ENCODE data around the gene PRPF6.

Gene PRPF6

GRCh38 chr20:63980806-63981728 is at the start of gene PRPF6:
Gene PRPF6 (plus strand): TSS chr20:63981132. CDS start chr20:63981246, 114 bp downstream.
- in situ Hi-C loops (cut with MboI; ENCODE audit: low sequenced_read_pairs) = no loop called here

- in situ Hi-C loops (cut with MboI; ENCODE audit: low sequenced_read_pairs) = no loop called here
Measured at GRCh38 chr20:63931735-63932134, 49.2 kb upstream of the PRPF6 start.

- in situ Hi-C loops (cut with MboI; ENCODE audit: low sequenced_read_pairs) = no loop called here
Measured at GRCh38 chr20:63932606-63933160, 48.2 kb upstream of the PRPF6 start.

DNA sequence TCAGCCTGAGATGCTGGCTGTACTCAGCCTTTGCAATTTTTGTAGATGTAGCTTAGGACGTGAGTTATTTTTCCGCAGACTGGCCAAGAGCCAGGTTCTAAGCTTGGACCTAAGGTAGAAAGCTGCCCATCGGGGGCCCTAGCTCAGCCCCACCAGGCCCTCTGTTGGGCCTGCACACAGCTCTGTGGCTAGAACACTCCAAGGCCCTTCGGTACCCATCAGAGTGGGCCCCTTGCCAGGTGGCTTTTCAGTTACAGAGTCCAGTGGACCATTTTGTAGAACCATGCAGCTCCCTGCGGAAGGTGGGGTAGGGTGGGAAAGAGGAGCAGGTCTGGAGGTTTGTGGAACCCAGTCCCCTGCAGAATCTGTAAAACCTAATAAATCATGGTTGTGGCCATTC is 47.3 kb upstream of the PRPF6 start:
- in situ Hi-C loops (cut with MboI; ENCODE audit: low sequenced_read_pairs) = no loop called here

DNA sequence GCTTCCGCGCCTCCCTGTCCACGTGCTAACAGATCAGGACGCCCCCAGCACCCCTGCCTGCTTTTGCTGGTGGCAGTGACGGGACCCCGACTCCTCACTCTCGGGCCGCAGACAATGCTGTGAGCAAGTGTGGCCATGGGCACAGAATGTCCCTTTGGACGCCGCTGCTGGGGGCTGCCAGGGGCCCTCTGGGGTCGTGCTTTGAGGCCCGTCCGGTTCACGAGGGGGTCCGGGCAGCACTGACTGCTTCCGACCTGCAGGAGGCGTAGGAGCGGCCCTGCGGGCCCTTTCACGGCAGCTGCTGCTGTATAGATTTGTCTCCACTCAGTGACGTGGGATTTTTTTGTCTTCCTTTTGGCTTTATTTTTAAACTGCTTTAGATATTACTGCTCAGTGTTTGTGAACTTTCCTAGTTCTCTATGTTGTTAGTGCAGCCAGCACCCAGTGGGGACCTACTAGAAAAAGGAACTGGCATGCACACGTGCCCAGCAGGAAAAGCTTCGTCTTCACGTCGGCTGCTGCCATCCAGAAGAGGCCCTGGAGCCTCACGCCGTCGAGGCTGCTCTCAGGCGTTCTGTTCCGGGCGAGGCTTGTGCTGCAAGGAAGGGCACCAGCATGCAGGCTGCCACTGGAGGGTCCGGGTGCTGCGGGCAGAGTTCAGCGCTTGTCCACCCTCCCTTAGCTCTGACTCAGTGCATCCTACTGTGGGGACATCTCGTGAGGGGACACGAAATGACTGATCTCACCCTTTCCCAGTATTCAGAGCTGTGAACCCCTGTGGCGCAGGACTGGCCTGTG is 46.5 kb upstream of the PRPF6 start:
- in situ Hi-C loops (cut with MboI; ENCODE audit: low sequenced_read_pairs) = no loop called here

GRCh38 chr20:63935447-63935846 is 45.5 kb upstream of the PRPF6 start:
- in situ Hi-C loops (cut with MboI; ENCODE audit: low sequenced_read_pairs) = no loop called here

DNA sequence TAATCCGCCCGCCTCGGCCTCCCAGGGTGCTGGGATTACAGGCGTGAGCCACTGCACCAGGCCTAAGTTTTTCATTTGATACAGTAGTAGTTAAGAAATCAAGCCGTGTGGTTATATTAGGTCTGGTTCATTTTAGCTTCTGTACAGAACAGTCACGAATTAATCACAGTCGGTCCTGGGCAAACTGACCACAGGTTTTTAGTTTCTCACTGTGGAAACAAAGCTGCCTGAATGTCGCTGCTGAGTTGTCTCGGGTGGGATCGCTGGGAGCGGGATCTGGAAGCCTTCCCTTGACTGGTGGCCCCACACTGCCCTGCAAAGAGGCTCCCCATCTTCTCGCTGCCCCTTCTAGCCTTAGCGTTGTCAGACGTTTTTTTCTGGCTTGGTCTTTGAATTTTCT is 43.3 kb upstream of the PRPF6 start:
- in situ Hi-C loops (cut with MboI; ENCODE audit: low sequenced_read_pairs) = no loop called here

- in situ Hi-C loops (cut with MboI; ENCODE audit: low sequenced_read_pairs) = no loop called here
Measured at GRCh38 chr20:63939061-63939935, 41.6 kb upstream of the PRPF6 start.

DNA sequence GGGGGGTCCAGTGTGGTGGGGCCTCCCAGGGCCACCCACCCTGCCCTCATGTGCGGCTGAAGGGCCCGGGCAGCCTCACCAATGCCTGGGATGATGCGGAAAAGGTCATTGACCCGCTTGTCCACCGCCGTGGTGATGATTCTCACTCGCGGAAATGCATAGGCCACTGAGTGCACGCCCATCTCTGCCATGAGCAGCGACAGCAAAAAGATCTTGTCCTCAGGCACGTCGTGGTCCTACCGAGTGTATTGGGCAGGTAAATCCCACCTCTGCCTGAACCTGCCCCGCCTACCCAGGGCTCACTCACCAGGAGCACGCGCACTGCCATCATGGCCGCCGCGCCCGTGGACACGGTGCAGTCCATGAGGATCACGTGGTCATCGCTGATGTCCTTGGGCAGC is 40.9 kb upstream of the PRPF6 start:
- in situ Hi-C loops (cut with MboI; ENCODE audit: low sequenced_read_pairs) = no loop called here

DNA sequence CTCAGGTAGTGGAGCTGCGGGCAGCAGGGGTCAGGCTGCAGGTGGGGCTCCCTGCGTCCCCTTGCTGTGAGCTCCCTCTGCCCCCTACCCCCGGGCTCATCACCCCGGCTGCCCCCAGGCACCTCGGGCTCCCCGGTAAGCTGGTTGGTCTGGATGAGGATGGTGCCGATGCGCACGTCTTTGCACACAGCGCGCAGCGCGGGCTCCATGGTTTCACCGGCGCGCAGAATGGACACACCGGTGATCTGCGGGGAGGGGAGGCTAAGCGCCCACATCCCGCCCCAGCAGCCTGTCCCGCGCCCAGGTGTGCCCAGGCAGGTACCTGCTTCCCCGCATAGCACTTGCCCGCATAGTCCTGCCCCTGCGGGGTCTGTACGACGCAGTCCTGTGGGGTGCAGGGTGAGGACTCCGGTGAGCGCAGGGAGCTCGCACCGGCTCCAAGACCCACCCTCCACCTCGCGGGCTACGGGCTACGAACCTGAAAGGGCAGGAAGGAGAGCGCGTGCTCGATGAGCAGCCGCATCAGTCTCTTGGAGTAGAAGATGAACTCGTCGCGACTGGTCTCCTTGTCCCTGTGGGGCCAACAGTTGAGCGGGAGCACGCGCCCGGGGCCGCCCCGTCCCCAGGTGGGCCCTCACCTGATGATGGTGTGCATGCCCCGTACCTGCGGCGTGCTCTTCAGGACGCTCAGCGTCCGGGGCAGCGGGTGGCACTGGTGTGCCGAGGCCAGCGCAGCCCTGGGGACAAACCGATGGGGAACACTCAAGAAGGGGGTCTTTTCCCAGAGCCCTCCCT is 40.3 kb upstream of the PRPF6 start:
- in situ Hi-C loops (cut with MboI; ENCODE audit: low sequenced_read_pairs) = no loop called here

DNA sequence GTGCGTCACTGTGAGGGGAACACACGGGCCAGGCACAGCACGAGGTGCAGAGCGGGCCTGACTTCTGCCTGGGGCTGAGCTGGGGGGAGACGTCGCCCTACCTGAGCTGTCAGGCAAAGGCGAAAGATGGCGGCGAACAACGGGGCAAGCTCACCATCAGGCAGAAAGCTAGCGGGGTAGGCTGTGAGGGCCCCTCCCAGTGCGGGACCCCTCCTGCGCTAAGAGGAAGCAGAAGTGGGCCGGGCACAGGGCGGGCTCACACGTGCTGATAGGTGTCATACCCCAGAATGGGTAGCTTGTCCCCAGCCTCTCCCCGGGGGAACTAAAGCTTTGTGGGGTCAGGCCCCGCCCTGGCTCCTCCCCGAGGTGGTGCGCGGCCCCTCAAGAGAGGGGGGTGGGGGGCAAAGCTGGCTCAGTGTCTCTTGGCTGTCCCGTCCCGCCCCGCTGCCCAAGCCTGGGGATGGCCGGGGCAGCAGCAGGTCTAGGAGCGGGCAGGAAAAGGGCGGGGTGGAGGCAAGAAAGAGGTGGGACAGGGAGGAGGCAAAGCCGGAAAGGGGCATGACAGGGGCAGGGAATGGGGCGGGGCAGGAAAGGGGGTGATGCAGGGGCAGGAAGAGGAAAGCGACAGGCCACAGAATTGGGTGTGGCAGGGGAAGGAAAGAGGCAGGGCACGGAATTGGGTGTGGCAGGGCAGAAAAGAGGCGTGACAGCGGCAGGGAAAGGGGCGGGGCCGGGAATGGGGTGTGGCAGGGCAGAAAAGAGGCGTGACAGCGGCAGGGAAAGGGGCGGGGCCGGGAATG is 39.5 kb upstream of the PRPF6 start:
- in situ Hi-C loops (cut with MboI; ENCODE audit: low sequenced_read_pairs) = no loop called here

- in situ Hi-C loops (cut with MboI; ENCODE audit: low sequenced_read_pairs) = no loop called here
Measured at GRCh38 chr20:63942250-63942951, 38.5 kb upstream of the PRPF6 start.

DNA sequence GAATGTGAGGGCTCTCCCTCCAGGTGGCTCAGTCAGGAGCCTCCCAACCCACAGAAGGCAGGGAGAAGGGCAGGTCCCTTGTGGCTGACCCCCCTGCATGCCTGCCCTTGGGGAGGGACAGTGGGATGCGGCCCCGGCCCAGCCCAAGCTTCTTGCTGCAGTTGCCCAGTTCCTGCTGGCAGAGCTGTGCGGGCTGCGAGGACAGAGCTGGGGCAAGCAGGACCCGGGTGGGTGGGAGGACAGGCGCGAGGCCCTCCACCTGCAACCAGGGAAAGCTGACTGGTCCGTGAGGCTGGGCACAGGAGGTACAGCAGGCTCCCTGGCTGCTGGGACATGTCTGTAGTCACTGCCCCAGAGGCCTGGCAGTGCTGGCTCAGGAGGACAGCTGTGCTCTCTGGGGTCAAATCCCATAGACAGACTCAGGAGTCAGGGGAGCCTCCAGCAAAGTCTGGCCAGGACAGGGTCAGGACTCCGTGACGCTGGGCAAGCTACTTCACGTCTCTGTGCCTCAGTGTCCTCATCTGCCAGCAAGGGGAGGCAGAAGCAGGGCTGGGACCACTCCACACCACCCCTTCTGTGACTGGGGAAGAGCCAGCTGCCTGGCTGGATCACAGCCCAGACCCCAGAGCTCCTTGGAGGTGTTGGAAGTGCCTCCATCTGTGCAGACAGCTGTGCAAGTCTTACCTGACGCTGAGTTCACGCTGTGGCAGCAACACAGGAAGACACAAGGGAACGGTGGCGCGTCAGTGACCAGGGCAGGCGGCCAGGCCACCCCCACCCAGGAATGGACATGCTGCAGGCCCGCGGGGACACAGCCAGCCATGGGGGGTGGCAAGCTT is 37.7 kb upstream of the PRPF6 start:
- in situ Hi-C loops (cut with MboI; ENCODE audit: low sequenced_read_pairs) = no loop called here

DNA sequence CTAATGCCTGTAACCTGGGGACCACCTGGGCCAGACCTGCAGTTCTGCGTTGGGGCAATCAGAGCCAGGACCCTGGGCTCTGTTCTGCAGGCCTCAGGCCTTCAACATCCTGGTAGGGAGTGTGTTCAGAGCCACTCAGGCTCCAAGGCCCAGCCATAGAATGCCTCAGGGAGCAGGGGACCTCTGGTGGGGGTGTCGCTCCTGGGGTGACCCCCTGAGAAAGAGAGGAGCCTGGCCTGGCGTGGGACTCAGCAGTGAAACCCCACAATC is 37.2 kb upstream of the PRPF6 start:
- in situ Hi-C loops (cut with MboI; ENCODE audit: low sequenced_read_pairs) = no loop called here

DNA sequence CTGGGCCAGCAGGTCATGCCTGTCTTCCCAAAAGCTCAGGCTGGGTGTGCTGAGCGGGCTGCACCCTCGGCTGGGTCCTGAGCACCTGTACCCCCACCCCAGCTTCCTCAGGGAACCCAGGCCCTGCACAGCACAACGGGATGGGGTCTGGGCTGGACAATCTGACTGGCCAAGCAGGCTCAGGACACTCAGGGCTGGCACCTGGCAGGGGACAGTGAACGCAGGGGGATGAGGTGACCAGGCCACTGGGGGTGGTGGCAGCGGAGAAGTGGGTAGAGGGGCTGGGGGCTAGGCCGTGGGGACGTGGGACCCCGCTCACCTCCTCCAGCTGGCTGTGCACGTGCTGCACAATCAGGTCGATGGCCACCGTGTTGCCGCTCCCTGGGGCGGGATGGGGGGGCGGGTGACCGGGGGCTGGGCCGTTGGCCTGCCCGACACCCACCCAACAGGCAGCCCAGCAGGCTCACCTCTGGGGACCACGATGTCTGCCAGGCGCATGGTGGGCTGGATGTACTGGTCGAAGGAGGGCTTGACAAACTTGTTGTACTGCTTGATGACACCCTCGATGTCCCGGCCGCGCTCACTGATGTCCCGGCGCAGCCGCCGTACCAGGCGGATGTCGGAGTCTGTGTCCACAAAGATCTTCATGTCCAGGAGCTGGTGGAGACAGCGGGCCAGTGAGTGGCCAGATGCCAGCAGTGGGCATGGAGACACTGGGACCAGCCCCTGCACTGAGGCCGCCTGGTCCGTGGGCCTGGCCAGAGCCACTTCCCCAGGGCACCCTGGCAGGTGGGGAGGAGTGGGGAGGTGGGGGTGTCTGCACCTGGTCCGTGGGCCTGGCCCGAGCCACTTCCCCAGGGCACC is 36.6 kb upstream of the PRPF6 start:
- in situ Hi-C loops (cut with MboI; ENCODE audit: low sequenced_read_pairs) = no loop called here

GRCh38 chr20:63945031-63945658 is 35.8 kb upstream of the PRPF6 start:
- in situ Hi-C loops (cut with MboI; ENCODE audit: low sequenced_read_pairs) = no loop called here

Data from HL-60/S4 (cell line).